Measurements from ENCODE around the gene RPS24.
"Not testable (repeated sequence)": the region's sequence is repeated elsewhere in the genome, so short reads cannot be mapped to it uniquely, and the experiment has no call there.

Gene RPS24

GRCh38 chr10:78033637-78034470 lies at the start of gene RPS24:
RPS24 (plus strand) TSS chr10:78033863; CDS start chr10:78033902, 39 bp downstream.
- FAIRE-seq (peak; percentile 90), DNase-seq (ENCODE audit: insufficient read length, low spot score) (peak; percentile 65)

GRCh38 chr10:77984986-77985385 lies 48.7 kb upstream of the RPS24 start:
- FAIRE-seq, result no peak

GRCh38 chr10:77987671-77988255 lies 45.9 kb upstream of the RPS24 start:
- FAIRE-seq (no peak), DNase-seq (ENCODE audit: insufficient read length, low spot score) (no peak)

More at GRCh38 chr10:77984986-77985385, 48.7 kb upstream of the RPS24 start:
- DNase-seq (ENCODE audit: insufficient read length, low spot score), result no peak

GRCh38 chr10:77989081-77989724 lies 44.5 kb upstream of the RPS24 start:
- FAIRE-seq (no peak), DNase-seq (ENCODE audit: insufficient read length, low spot score) (no peak)

GRCh38 chr10:77993620-77994019 lies 40.0 kb upstream of the RPS24 start:
- DNase-seq (ENCODE audit: insufficient read length, low spot score) (no peak), FAIRE-seq (no peak)

GRCh38 chr10:77998780-77999179 lies 34.9 kb upstream of the RPS24 start:
- not testable (repeated sequence) for DNase-seq (ENCODE audit: insufficient read length, low spot score); FAIRE-seq

GRCh38 chr10:78000206-78000605 lies 33.5 kb upstream of the RPS24 start:
- DNase-seq (ENCODE audit: insufficient read length, low spot score) (no peak), FAIRE-seq (no peak)

- no peak for FAIRE-seq
- DNase-seq (ENCODE audit: insufficient read length, low spot score), result no peak
Observed at GRCh38 chr10:78000956-78001472, 32.6 kb upstream of the RPS24 start.

- FAIRE-seq (no peak), DNase-seq (ENCODE audit: insufficient read length, low spot score) (no peak)
Observed at GRCh38 chr10:78002541-78003288, 30.9 kb upstream of the RPS24 start.

- DNase-seq (ENCODE audit: insufficient read length, low spot score) (no peak), FAIRE-seq (no peak)
Observed at GRCh38 chr10:78004215-78005026, 29.2 kb upstream of the RPS24 start.

GRCh38 chr10:78007172-78007571 lies 26.5 kb upstream of the RPS24 start:
- FAIRE-seq, result no peak
- no peak for DNase-seq (ENCODE audit: insufficient read length, low spot score)

GRCh38 chr10:78009662-78010061 lies 24.0 kb upstream of the RPS24 start:
- DNase-seq (ENCODE audit: insufficient read length, low spot score) (no peak), FAIRE-seq (no peak)

- DNase-seq (ENCODE audit: insufficient read length, low spot score), result no peak
- FAIRE-seq, result no peak
Observed at GRCh38 chr10:78010278-78010677, 23.4 kb upstream of the RPS24 start.

GRCh38 chr10:78011065-78011464 lies 22.6 kb upstream of the RPS24 start:
- FAIRE-seq, result no peak
- no peak for DNase-seq (ENCODE audit: insufficient read length, low spot score)

GRCh38 chr10:78013564-78013963 lies 20.1 kb upstream of the RPS24 start:
- DNase-seq (ENCODE audit: insufficient read length, low spot score) (no peak), FAIRE-seq (no peak)

GRCh38 chr10:78015546-78015945 lies 18.1 kb upstream of the RPS24 start:
- DNase-seq (ENCODE audit: insufficient read length, low spot score), result no peak
- FAIRE-seq, result no peak

- DNase-seq (ENCODE audit: insufficient read length, low spot score) (no peak), FAIRE-seq (no peak)
Observed at GRCh38 chr10:78017856-78018255, 15.8 kb upstream of the RPS24 start.

GRCh38 chr10:78019264-78019663 lies 14.4 kb upstream of the RPS24 start:
- no peak for DNase-seq (ENCODE audit: insufficient read length, low spot score)
- no peak for FAIRE-seq

- no peak for DNase-seq (ENCODE audit: insufficient read length, low spot score)
- FAIRE-seq, result no peak
Observed at GRCh38 chr10:78021201-78021600, 12.5 kb upstream of the RPS24 start.

GRCh38 chr10:78023741-78024140 lies 9.9 kb upstream of the RPS24 start:
- DNase-seq (ENCODE audit: insufficient read length, low spot score), result no peak
- no peak for FAIRE-seq

Data from GM19239 (cell line).